Measurements from ENCODE around the gene ZBED2.
"Not testable (repeated sequence)": the region's sequence is repeated elsewhere in the genome, so short reads cannot be mapped to it uniquely, and the experiment has no call there.

ZBED2 gene

DNA sequence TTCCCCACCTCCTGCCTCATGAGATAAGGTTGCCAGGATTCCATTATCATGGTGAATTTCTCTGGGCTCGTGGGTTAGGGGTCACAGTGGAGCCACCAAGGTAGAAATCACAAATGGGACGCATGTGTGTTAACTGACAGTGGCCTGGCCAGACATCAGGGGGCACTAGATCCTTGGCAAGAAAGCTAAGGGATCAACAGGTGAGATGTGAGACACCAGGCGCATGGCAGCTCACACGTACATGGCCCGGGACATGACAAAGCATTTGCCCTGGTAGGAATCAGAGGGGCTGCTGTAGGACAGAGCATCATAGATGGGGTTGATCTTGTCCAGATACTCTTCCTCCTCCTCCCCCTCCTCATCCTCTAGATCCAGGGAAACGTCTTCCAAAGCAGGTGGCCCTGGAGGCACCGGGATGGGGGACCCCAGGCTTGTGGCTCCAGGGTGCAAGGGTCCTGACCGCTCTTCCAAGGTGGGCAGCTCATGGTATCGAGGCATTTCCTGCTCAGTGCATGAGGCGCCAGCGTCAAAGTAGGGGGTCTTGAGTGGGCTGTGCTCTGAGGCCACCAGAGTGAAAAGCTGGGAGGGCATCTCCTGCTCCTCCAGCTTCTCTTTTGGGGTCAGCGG lies 24.6 kb downstream of the ZBED2 start:
- TF ChIP-seq, protein P1, sequence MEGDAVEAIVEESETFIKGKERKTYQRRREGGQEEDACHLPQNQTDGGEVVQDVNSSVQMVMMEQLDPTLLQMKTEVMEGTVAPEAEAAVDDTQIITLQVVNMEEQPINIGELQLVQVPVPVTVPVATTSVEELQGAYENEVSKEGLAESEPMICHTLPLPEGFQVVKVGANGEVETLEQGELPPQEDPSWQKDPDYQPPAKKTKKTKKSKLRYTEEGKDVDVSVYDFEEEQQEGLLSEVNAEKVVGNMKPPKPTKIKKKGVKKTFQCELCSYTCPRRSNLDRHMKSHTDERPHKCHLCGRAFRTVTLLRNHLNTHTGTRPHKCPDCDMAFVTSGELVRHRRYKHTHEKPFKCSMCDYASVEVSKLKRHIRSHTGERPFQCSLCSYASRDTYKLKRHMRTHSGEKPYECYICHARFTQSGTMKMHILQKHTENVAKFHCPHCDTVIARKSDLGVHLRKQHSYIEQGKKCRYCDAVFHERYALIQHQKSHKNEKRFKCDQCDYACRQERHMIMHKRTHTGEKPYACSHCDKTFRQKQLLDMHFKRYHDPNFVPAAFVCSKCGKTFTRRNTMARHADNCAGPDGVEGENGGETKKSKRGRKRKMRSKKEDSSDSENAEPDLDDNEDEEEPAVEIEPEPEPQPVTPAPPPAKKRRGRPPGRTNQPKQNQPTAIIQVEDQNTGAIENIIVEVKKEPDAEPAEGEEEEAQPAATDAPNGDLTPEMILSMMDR (IDR thresholded peaks at IDR 0.05; ENCODE audit: low read depth, low read length) = no peak
- TF ChIP-seq, protein P2, sequence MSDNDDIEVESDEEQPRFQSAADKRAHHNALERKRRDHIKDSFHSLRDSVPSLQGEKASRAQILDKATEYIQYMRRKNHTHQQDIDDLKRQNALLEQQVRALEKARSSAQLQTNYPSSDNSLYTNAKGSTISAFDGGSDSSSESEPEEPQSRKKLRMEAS (IDR thresholded peaks at IDR 0.05; ENCODE audit: low read depth, low read length) = no peak
- TF ChIP-seq MYC (IDR thresholded peaks at IDR 0.05; ENCODE audit: low read depth, low read length) = no peak
- no peak for TF ChIP-seq POLR2A (IDR thresholded peaks at IDR 0.05; ENCODE audit: extremely low read depth, insufficient read length)
- no peak for DNase-seq (ENCODE audit: low read depth)
- H3K4me3 ChIP-seq (ENCODE audit: low read depth, low read length) = no peak overlapping the region

- no peak for DNase-seq (ENCODE audit: low read depth)
- no peak overlapping the region for H3K4me3 ChIP-seq (ENCODE audit: low read depth, low read length)
- TF ChIP-seq, protein P2 (IDR thresholded peaks at IDR 0.05; ENCODE audit: low read depth, low read length) = no peak
- TF ChIP-seq, protein P1 (IDR thresholded peaks at IDR 0.05; ENCODE audit: low read depth, low read length) = no peak
- no peak for TF ChIP-seq MYC (IDR thresholded peaks at IDR 0.05; ENCODE audit: low read depth, low read length)
- TF ChIP-seq POLR2A (IDR thresholded peaks at IDR 0.05; ENCODE audit: extremely low read depth, insufficient read length) = no peak
Observed at GRCh38 chr3:111568911-111569310, 26.2 kb downstream of the ZBED2 start.

GRCh38 chr3:111568355-111568754 lies 26.8 kb downstream of the ZBED2 start:
- no peak overlapping the region for H3K4me3 ChIP-seq (ENCODE audit: low read depth, low read length)

DNA sequence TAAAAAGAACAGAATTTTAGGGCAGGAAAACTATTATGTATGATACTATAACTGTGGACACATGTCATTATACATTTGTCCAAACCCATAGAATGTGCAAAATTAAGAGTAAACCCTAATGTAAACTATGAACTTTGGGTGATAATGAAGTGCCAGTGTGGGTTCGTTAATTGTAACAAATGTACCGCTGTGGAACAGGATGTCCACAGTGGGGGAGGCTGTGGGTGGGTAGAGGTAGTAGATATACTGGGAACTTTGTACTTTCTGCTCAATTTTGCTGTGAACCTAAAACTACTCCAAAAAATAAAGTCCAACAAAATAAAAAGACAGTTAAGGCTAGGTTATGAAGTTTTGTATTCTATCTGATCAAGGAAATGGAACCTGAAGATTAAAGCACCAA lies 28.3 kb downstream of the ZBED2 start:
- DNase-seq (ENCODE audit: low read depth) = no peak
- TF ChIP-seq, protein P2 (IDR thresholded peaks at IDR 0.05; ENCODE audit: low read depth, low read length) = no peak
- TF ChIP-seq, protein P1 (IDR thresholded peaks at IDR 0.05; ENCODE audit: low read depth, low read length) = no peak
- H3K4me3 ChIP-seq (ENCODE audit: low read depth, low read length) = no peak overlapping the region

More at GRCh38 chr3:111568355-111568754, 26.8 kb downstream of the ZBED2 start:
- TF ChIP-seq POLR2A (IDR thresholded peaks at IDR 0.05; ENCODE audit: extremely low read depth, insufficient read length) (no peak), MYC (IDR thresholded peaks at IDR 0.05; ENCODE audit: low read depth, low read length) (no peak)
- TF ChIP-seq, protein P1 (IDR thresholded peaks at IDR 0.05; ENCODE audit: low read depth, low read length) = no peak
- TF ChIP-seq, protein P2 (IDR thresholded peaks at IDR 0.05; ENCODE audit: low read depth, low read length) = no peak
- DNase-seq (ENCODE audit: low read depth) = no peak

DNA sequence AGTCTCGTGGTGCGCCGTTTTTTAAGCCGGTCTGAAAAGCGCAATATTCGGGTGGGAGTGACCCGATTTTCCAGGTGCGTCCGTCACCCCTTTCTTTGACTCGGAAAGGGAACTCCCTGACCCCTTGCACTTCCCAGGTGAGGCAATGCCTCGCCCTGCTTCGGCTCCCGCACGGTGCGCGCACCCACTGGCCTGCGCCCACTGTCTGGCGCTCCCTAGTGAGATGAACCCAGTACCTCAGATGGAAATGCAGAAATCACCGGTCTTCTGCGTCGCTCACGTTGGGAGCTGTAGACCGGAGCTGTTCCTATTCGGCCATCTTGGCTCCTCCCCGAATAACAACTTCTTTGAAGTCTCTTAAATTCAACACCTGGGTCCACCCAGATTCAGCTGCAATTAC lies 33.2 kb downstream of the ZBED2 start:
- DNase-seq (ENCODE audit: low read depth); H3K4me3 ChIP-seq (ENCODE audit: low read depth, low read length): not testable (repeated sequence)

GRCh38 chr3:111548756-111549155 lies 46.4 kb downstream of the ZBED2 start:
- TF ChIP-seq POLR2A (IDR thresholded peaks at IDR 0.05; ENCODE audit: extremely low read depth, insufficient read length) = no peak
- TF ChIP-seq, protein P2 (IDR thresholded peaks at IDR 0.05; ENCODE audit: low read depth, low read length) = no peak
- no peak for TF ChIP-seq MYC (IDR thresholded peaks at IDR 0.05; ENCODE audit: low read depth, low read length)
- TF ChIP-seq, protein P1 (IDR thresholded peaks at IDR 0.05; ENCODE audit: low read depth, low read length) = no peak
- no peak overlapping the region for H3K4me3 ChIP-seq (ENCODE audit: low read depth, low read length)
- no peak for DNase-seq (ENCODE audit: low read depth)

All from NB4 (cell line).